Adipose tissue (tissue), 3 donors: ENCODE results near the gene MOB3B. TPM values are rescaled to one million over a fixed set of nuclear protein-coding genes. Genes with fewer than 3 reads are reported as not detected.

ENCODE experiments used
- H3K27ac ChIP-seq: one replicate; pipeline ENCODE4 v1.5.1; 2013; ENCODE audit warnings: low read depth, low read length
- WGBS, 3 donors: extraction: QIAGEN DNeasy Blood & Tissue Kit; methylation state at CpG; one replicate each; pipeline ENCODE4 v1.1.7; 2013; 5-methylcytosine and 5-hydroxymethylcytosine counted together
- polyA plus RNA-seq, 3 donors: library from polyadenylated mRNA; stranded (reverse); fragments of 200-250 nt; gene quantifications; one replicate each; pipeline ENCODE4 v1.2.3, GENCODE V29; 2013
- donor health status: healthy with polysubstance abuse.
- donor health status: Bipolar disorder and iron deficiency.
- donor health status: healthy.

MOB3B gene
- polyA plus RNA-seq, 3 donors: 1.7 to 3.5 (median 3.3) TPM

DNA sequence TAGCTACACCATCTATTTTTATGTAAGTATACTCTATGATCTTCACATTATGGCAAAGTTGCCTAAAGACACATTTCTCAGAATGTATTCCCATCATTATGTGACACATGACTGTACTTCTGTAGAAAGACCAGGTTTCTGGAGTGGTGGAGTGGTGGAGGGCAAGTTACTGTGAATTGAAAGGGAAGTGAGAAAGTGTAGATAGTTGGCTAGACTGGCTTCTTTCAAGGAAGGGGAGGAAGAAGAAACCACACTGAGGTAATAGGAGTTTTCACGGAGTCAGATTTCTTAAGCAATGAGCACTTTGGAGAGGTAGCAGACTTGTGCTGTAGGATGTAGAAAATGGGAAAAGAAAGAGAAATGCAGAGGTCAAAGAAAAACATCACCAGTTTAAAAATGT, 181.7 kb downstream of the MOB3B start:
- 52 to 95% (median 62%) methylated on average over 1 of the region's 1 CpG for WGBS, 3 donors
- H3K27ac ChIP-seq: no peak overlapping the region

GRCh38 chr9:27344776-27345175, 184.8 kb downstream of the MOB3B start:
- WGBS, 3 donors: 94 to 99% (median 97%) methylated on average over 7 of the region's 7 CpGs
- no peak overlapping the region for H3K27ac ChIP-seq

- H3K27ac ChIP-seq: no peak overlapping the region
- WGBS, 3 donors: 83 to 87% (median 83%) methylated on average over 9 of the region's 9 CpGs
These were observed 187.9 kb downstream of the MOB3B start for GRCh38 chr9:27341545-27342294.

- no peak overlapping the region for H3K27ac ChIP-seq
- WGBS, 3 donors: 71 to 79% (median 72%) methylated on average over 7 of the region's 7 CpGs
These were observed 188.6 kb downstream of the MOB3B start for GRCh38 chr9:27340961-27341511.

- no peak overlapping the region for H3K27ac ChIP-seq
- WGBS, 3 donors: 60 to 68% (median 65%) methylated on average over 5 of the region's 5 CpGs
These were observed 189.3 kb downstream of the MOB3B start for GRCh38 chr9:27340285-27340674.

DNA sequence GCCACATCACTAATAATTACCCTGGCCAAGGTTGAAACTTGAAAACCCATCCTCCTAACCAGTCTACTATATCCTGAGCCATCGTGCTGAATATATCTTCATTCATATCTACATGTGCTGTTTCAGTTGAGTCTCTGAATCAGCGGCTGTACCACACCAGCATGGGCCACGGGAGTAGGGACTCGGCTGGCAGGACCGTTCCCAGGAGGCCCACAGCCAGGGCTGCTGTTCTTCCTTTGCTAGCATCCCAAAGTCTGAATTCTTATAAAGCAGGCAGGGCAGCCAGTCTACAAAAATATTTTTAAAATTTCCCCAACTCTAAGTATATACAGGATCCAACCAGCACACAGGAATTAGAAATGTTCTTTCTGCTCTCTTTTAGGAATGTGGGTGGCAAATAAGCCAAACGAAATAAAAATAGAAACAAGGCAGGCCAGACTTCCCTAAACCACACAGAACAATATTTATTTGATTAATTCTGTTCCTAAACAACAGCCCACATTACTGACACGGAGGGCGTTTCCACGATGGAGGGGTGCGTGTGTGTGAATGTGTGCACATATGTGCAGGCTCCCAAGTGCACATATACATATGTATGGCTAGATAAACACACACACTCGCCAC, 189.8 kb downstream of the MOB3B start:
- H3K27ac ChIP-seq: no peak overlapping the region
- 57 to 68% (median 65%) methylated on average over 11 of the region's 11 CpGs for WGBS, 3 donors

DNA sequence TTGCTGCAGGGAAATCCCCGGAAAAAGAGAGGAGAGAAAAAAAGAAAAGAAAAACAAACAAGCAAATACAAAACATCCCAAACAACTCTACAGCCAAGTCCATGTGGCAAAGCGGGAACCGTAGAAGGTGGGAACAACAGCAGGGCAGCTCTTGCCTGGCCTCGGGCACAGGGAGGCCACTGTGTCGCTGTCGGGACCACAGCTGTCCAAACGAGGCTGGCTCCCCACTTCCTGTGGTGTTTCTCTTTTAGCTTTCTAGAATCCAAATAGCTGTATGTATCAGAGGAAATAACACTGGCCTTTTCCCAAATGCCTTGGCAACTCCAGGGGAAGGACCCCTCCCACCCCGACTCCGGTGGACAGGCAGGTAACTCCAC, 191.1 kb downstream of the MOB3B start:
- 45 to 63% (median 63%) methylated on average over 9 of the region's 9 CpGs for WGBS, 3 donors
- no peak overlapping the region for H3K27ac ChIP-seq

- H3K27ac ChIP-seq: no peak overlapping the region
- 48 to 65% (median 48%) methylated on average over 5 of the region's 5 CpGs for WGBS, 3 donors
These were observed 191.6 kb downstream of the MOB3B start for GRCh38 chr9:27337833-27338526.

- H3K27ac ChIP-seq: no peak overlapping the region
- 72 to 93% (median 77%) methylated on average over 3 of the region's 3 CpGs for WGBS, 3 donors
These were observed 192.4 kb downstream of the MOB3B start for GRCh38 chr9:27337236-27337635.

DNA sequence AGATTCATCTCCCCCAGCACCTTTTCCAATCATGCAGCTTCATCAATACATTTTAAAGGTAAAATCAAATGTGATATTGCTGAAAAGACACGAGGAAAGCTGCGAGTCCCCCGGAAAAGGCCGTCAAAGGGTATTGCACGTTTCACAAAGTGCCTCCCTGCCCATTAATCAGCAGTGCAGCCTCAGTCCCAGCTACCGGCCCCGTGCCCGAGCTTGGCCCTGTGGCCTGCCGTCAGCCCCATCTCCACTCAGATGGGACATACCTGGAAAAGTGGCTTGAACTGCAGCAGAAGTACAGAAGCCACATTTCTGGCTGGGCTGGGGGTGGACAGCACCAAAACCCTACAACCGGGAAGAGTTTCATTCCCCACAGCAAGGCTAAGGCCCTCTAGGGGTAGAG, 192.8 kb downstream of the MOB3B start:
- 92 to 96% (median 94%) methylated on average over 10 of the region's 10 CpGs for WGBS, 3 donors
- H3K27ac ChIP-seq: no peak overlapping the region

DNA sequence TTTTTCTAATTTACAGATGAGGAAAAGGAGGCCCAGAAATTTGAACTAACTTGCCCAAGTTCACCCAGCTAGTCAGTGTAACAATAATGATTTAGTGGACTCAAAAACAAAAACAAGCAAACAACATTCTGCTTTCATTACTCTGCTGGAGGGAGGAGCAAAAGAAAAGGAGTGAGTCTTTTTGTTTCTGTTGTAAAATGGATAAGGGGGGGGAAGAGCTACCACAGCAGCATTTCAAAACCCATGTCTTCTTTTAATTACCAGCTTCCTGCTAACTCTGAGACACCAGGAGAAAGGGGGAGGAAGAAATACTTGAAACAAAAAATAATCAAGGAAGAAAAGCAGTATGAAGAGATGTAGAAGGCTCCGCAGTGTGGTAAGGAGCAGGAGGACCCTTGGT, 193.5 kb downstream of the MOB3B start:
- H3K27ac ChIP-seq: no peak overlapping the region
- WGBS, 3 donors: 89 to 100% (median 95%) methylated on average over 1 of the region's 1 CpG

- H3K27ac ChIP-seq: no peak overlapping the region
- 73 to 82% (median 78%) methylated on average over 6 of the region's 6 CpGs for WGBS, 3 donors
These were observed 194.5 kb downstream of the MOB3B start for GRCh38 chr9:27335075-27335474.

- 35 to 45% (median 44%) methylated on average over 7 of the region's 7 CpGs for WGBS, 3 donors
These were observed 196.2 kb downstream of the MOB3B start for GRCh38 chr9:27333241-27334052.

DNA sequence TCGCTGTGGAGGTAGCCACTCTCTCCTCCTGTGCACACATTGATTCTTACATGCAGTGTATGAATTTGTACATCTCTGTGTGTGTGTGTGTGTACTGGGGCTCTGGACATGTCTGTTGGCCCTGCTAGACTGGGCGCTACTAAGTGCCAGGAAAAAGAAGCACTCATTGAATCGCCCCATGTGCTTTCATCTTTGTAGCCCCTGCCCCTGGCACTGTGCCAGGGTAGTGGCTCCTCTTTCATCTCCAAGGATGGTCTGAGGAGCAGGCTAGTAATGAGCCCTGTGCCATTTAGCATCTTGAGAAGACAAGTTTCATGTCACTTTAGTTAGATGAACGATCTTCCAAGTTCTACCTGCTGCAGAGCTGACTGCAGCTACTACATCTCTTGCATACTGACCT, 198.2 kb downstream of the MOB3B start:
- WGBS, 3 donors: 86 to 94% (median 90%) methylated on average over 4 of the region's 4 CpGs

More at GRCh38 chr9:27333241-27334052, 196.2 kb downstream of the MOB3B start:
- no peak overlapping the region for H3K27ac ChIP-seq

DNA sequence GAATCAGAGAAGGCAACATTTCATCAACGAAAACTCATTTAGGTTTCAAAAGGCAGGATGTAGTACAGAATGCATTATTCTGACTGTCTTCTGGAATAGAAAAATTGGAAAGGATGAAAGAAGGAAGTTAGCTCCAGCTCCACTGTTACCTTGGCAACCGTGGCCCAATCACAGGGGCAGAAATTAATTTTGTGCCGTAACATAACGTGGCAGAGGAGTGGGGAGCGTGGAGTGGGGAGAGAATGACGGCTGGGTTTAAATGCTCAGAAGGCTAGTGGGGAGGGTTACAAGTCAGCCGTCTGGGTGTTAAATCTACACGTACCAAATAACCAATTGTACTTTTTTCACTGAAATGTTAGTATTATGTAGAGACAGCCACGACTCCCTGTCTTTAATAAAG, 200.3 kb downstream of the MOB3B start:
- WGBS, 3 donors: 75 to 87% (median 81%) methylated on average over 9 of the region's 9 CpGs
- H3K27ac ChIP-seq: no peak overlapping the region

More for the DNA sequence above, 198.2 kb downstream of the MOB3B start:
- no peak overlapping the region for H3K27ac ChIP-seq

- WGBS, 3 donors: 78 to 81% (median 79%) methylated on average over 3 of the region's 3 CpGs
- H3K27ac ChIP-seq: no peak overlapping the region
These were observed 201.1 kb downstream of the MOB3B start for GRCh38 chr9:27328483-27328882.

DNA sequence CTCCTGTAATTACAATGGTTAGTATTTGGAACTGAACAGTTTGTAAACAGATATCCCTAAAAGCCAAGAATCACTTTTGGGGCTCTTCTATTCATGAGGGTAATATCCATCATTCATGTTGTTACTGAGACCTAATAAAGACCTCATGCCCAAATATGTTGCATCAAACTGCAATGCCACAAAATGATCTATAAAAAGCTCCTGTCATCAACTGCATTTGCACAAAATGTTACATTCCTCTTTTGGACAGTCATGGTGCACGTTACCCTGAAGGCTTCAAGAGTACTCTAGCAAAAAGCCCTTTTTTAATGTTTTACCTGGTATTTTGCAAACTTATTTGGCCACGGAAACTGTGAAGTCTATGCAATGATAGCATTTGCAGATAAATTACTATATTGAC, 218.4 kb downstream of the MOB3B start:
- H3K27ac ChIP-seq: no peak overlapping the region
- WGBS, 3 donors: 67 to 90% (median 89%) methylated on average over 2 of the region's 2 CpGs

DNA sequence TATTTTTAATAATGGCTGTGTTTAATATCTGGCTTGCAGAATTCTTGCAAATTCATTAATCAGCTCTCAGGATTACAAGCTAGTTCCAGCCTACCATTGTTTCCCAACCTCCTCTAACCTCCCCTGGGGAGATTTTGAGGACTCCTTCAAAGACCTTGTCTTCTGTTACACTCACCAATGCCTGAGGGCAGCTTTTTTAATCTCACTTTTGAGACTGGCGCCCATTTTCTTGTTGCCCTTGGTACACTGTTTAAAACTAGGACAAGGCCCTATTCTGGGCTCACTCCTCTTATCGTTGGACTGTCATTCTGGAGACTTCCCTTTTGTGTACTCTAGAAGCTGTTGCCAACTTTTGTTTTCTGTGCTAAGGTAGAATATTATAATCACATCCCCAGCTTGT, 219.0 kb downstream of the MOB3B start:
- H3K27ac ChIP-seq: no peak overlapping the region
- 51 to 76% (median 72%) methylated on average over 2 of the region's 2 CpGs for WGBS, 3 donors
